Astrocyte (in vitro differentiated cells and primary cell): Measurements from ENCODE around the gene MUSK. TPM values are rescaled to one million over a fixed set of nuclear protein-coding genes. Genes with fewer than 3 reads are reported as not detected.

Source experiments
- DNase-seq: peaks from one replicate; pipeline ENCODE4 v3.0.0-alpha.2; 2010; ENCODE audit warnings: low read depth
- FAIRE-seq: peaks from 2 replicates; lab custom pipeline; 2011; peaks lifted over from hg19 to GRCh38; lab: Jason Lieb, UNC
- H2AFZ ChIP-seq: 2 replicates; pipeline ENCODE4 v1.6.0; 2012; ENCODE audit warnings: low read depth, low read length, inconsistent platforms
- H3K27ac ChIP-seq: 2 replicates; pipeline ENCODE4 v1.5.1; 2011; ENCODE audit warnings: low read depth, low read length, inconsistent platforms
- H3K27me3 ChIP-seq: 2 replicates; pipeline ENCODE4 v1.6.0; 2011; ENCODE audit warnings: low read length, inconsistent platforms; ENCODE audit not compliant: insufficient read depth
- H3K36me3 ChIP-seq: 2 replicates; pipeline ENCODE4 v1.5.1; 2011; ENCODE audit warnings: low read length, inconsistent platforms; ENCODE audit not compliant: insufficient read depth
- H3K4me1 ChIP-seq: 2 replicates; pipeline ENCODE4 v1.5.1; 2011; ENCODE audit warnings: low read length, inconsistent platforms; ENCODE audit not compliant: insufficient read depth
- H3K4me2 ChIP-seq: 2 replicates; pipeline ENCODE4 v1.6.0; 2012; ENCODE audit warnings: low read length, inconsistent platforms
- H3K4me3 ChIP-seq: 2 replicates; pipeline ENCODE4 v1.5.1; 2011; ENCODE audit warnings: low read depth, mild to moderate bottlenecking, low read length, inconsistent platforms; ENCODE audit not compliant: insufficient read depth
- H3K79me2 ChIP-seq: 2 replicates; pipeline ENCODE4 v1.6.0; 2012; ENCODE audit warnings: mild to moderate bottlenecking, low read length, inconsistent platforms; ENCODE audit not compliant: insufficient read depth
- H3K9ac ChIP-seq: 2 replicates; pipeline ENCODE4 v1.6.0; 2012; ENCODE audit warnings: mild to moderate bottlenecking, low read length, inconsistent platforms
- H3K9me3 ChIP-seq: 2 replicates; pipeline ENCODE4 v1.5.1; 2012; ENCODE audit warnings: low read depth, mild to moderate bottlenecking, low read length, inconsistent platforms; ENCODE audit not compliant: insufficient read depth
- H4K20me1 ChIP-seq: 2 replicates; pipeline ENCODE4 v1.6.0; 2012; ENCODE audit warnings: low read length, inconsistent platforms; ENCODE audit not compliant: insufficient read depth
- H3K27ac Mint-ChIP-seq: one replicate; pipeline ENCODE4 v1.8.0; 2021; ENCODE audit warnings: mild to moderate bottlenecking, mixed read lengths; ENCODE audit not compliant: unreplicated experiment
- H3K27me3 Mint-ChIP-seq: one replicate; pipeline ENCODE4 v1.8.0; 2021; ENCODE audit warnings: low read depth, mixed read lengths; ENCODE audit not compliant: unreplicated experiment
- H3K36me3 Mint-ChIP-seq: one replicate; pipeline ENCODE4 v1.8.0; 2021; ENCODE audit warnings: low read depth, mixed read lengths; ENCODE audit not compliant: unreplicated experiment
- H3K4me1 Mint-ChIP-seq: one replicate; pipeline ENCODE4 v1.8.0; 2021; ENCODE audit warnings: low read depth, mixed read lengths; ENCODE audit not compliant: unreplicated experiment
- H3K4me3 Mint-ChIP-seq: one replicate; pipeline ENCODE4 v1.8.0; 2021; ENCODE audit warnings: mild to moderate bottlenecking, moderate library complexity, mixed read lengths; ENCODE audit not compliant: unreplicated experiment
- H3K9me3 Mint-ChIP-seq: one replicate; pipeline ENCODE4 v1.8.0; 2021; ENCODE audit warnings: mild to moderate bottlenecking, mixed read lengths; ENCODE audit not compliant: unreplicated experiment
- CTCF ChIP-seq: IDR thresholded peaks from 2 replicates; pipeline ENCODE4 v1.5.1; 2011; ENCODE audit warnings: low read depth, mild to moderate bottlenecking, inconsistent platforms, low read length, moderate library complexity; ENCODE audit not compliant: insufficient read depth
- EZH2 ChIP-seq: IDR thresholded peaks from 2 replicates; pipeline ENCODE4 v1.6.1; 2012; ENCODE audit warnings: mild to moderate bottlenecking, low read length, inconsistent platforms; ENCODE audit not compliant: insufficient read depth
- total RNA-seq: library from RNA; stranded (reverse); gene quantifications from 2 replicates; pipeline ENCODE4 v1.2.1, GENCODE V29; 2021

MUSK gene
- total RNA-seq, 1 donor from 2014 or later = not detected

DNA sequence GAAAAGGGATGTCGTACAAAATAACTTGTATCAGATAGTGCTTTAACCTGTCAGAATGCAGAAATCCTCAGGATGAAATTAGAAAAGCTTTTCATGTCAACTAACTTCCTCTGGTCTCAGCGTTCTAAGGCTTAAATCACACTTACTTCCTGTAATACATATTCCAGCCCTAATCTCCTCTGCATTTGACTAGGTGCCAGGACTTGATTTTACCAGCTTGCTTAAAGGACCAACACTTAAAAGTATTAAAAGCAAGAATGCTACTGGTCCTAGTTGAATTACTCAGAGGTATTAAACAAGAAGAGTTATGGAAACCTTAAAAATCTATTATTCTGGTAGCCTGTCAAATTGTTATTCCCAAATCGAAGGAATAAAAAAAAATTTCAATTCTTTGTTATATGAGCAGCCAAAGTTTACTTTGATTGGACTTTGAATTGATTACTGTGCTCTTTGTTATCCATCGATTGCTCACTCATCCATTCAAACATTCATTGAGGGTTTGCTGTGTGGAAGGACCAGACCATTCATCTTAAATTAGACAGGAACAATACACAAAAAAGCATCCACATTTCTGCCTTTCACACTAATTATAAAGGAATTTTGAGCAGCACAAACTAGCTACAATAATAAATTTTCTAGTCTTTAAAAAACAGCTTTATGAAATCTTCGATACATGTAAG lies 108.7 kb downstream of the MUSK start:
- Histone ChIP-seq H3K27ac (no peak overlapping the region), H2AFZ (peak overlapping the region; percentile 15), H3K79me2 (no peaks in the 10 kb centered on the region), H3K4me1 (no peaks in the 10 kb centered on the region), H3K4me3 (no peak overlapping the region), H3K4me2 (no peak overlapping the region), H3K9me3 (no peaks in the 10 kb centered on the region), H3K27me3 (no peaks in the 10 kb centered on the region), H4K20me1 (no peaks in the 10 kb centered on the region), H3K36me3 (no peaks in the 10 kb centered on the region), H3K9ac (no peak overlapping the region)
- no peaks in the 10 kb centered on the region for H3K36me3 Mint-ChIP-seq
- no peaks in the 10 kb centered on the region for H3K9me3 Mint-ChIP-seq
- no peaks in the 10 kb centered on the region for H3K4me1 Mint-ChIP-seq
- TF ChIP-seq EZH2 = no peak
- H3K4me3 Mint-ChIP-seq = no peak overlapping the region
- no peak for FAIRE-seq
- no peak for DNase-seq
- no peak overlapping the region for H3K27ac Mint-ChIP-seq
- H3K27me3 Mint-ChIP-seq = peaks cover 3% of the 10 kb centered on the region

GRCh38 chr9:110777876-110778215 lies 109.3 kb downstream of the MUSK start:
- H3K79me2 ChIP-seq = no peaks in the 10 kb centered on the region
- H3K27ac Mint-ChIP-seq = no peak overlapping the region
- H3K4me2 ChIP-seq = no peak overlapping the region
- H3K9ac ChIP-seq = no peak overlapping the region
- peaks cover 3% of the 10 kb centered on the region for H3K27me3 Mint-ChIP-seq
- H3K4me1 Mint-ChIP-seq = no peaks in the 10 kb centered on the region
- no peak for FAIRE-seq
- DNase-seq = no peak
- no peaks in the 10 kb centered on the region for H3K9me3 Mint-ChIP-seq
- H4K20me1 ChIP-seq = no peaks in the 10 kb centered on the region
- H3K4me3 ChIP-seq = no peak overlapping the region
- no peaks in the 10 kb centered on the region for H3K36me3 ChIP-seq
- H3K27me3 ChIP-seq = no peaks in the 10 kb centered on the region
- no peaks in the 10 kb centered on the region for H3K9me3 ChIP-seq
- TF ChIP-seq CTCF (no peak), EZH2 (no peak)
- no peaks in the 10 kb centered on the region for H3K36me3 Mint-ChIP-seq
- no peak overlapping the region for H3K27ac ChIP-seq
- no peaks in the 10 kb centered on the region for H3K4me1 ChIP-seq
- H2AFZ ChIP-seq = no peak overlapping the region
- H3K4me3 Mint-ChIP-seq = no peak overlapping the region

DNA sequence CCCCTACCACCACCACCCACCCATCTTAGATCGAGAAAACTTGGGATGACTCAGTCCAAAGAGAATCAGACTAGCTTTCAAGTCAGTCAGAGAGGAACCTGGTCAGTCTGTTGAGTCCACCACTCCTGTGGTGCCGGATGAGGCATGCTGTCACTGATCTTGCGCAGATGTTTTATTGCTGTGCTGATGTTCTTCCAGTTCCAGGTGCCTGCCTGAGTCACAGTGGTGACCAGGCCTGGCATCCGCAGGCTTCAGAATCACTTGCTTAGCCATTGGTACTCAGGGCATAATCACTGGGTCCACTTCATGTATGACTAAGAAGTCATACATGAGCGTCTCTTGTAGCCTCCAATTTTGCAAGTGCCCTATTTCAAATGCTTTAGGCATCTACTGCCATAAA lies 114.1 kb downstream of the MUSK start:
- FAIRE-seq = no peak
- Mint-ChIP-seq H3K4me3 (no peak overlapping the region), H3K27ac (no peak overlapping the region), H3K27me3 (peaks cover 3% of the 10 kb centered on the region), H3K36me3 (no peaks in the 10 kb centered on the region), H3K4me1 (no peaks in the 10 kb centered on the region), H3K9me3 (no peaks in the 10 kb centered on the region)
- Histone ChIP-seq H3K4me2 (no peak overlapping the region), H3K27me3 (no peaks in the 10 kb centered on the region), H3K27ac (no peak overlapping the region), H3K9ac (no peak overlapping the region), H3K4me1 (no peaks in the 10 kb centered on the region), H4K20me1 (no peaks in the 10 kb centered on the region), H3K36me3 (no peaks in the 10 kb centered on the region), H3K79me2 (no peaks in the 10 kb centered on the region), H3K4me3 (no peak overlapping the region), H2AFZ (no peak overlapping the region), H3K9me3 (no peaks in the 10 kb centered on the region)
- no peak for TF ChIP-seq CTCF
- no peak for TF ChIP-seq EZH2
- peak; percentile 40 for DNase-seq
